ENCODE measurements around the gene CTCF. TPM values are rescaled to one million over a fixed set of nuclear protein-coding genes. Genes with fewer than 3 reads are reported as not detected.

CTCF gene
- total and polyA plus RNA-seq, 2 experiments from 2014 or later: 35.5 to 46.0 TPM

GRCh38 chr16:67660564-67661028, 98.3 kb downstream of the CTCF start, which contains the start of gene PARD6A:
Gene PARD6A, plus strand, starts transcription at chr16:67660960. Its CDS starts 79 bp downstream, at chr16:67661039.
- peak; percentile 98 for DNase-seq (ENCODE audit: low spot score)
- no peaks in the 10 kb centered on the region for H3K9me3 ChIP-seq (ENCODE audit: low read depth)
- H2AFZ ChIP-seq: peak within 1 kb of the TSS; percentile 88
- H4K20me1 ChIP-seq (ENCODE audit: insufficient read depth, poor library complexity, severe bottlenecking): no peaks in the 10 kb centered on the region
- H3K27ac ChIP-seq: peak within 1 kb of the TSS; percentile 90
- peaks cover 7% of the 10 kb centered on the region for H3K79me2 ChIP-seq
- peaks cover 4% of the 10 kb centered on the region for H3K4me1 ChIP-seq (ENCODE audit: insufficient read depth)
- 1% methylated on average over 30 of the region's 48 CpGs for WGBS (ENCODE audit: low lambda C conversion rate, missing lambda C conversion rate)
- no peaks in the 10 kb centered on the region for H3K27me3 ChIP-seq
- no peak for TF ChIP-seq EZH2phosphoT487 (IDR thresholded peaks at IDR 0.05; ENCODE audit: low read depth, severe bottlenecking, unreplicated experiment)
- TF ChIP-seq EZH2 (IDR thresholded peaks at IDR 0.05; ENCODE audit: borderline replicate concordance): no peak
- TF ChIP-seq CTCF (IDR thresholded peaks at IDR 0.05; ENCODE audit: poor library complexity): no peak
- H3K9me2 ChIP-seq (replicated peaks; ENCODE audit: insufficient read depth): no peaks in the 10 kb centered on the region
- H3K4me2 ChIP-seq: peak within 1 kb of the TSS; percentile 86
- no peaks in the 10 kb centered on the region for H3K36me3 ChIP-seq (replicated peaks; ENCODE audit: insufficient read depth, low read depth)
- H3K4me3 ChIP-seq: peak within 1 kb of the TSS; percentile 74

- Histone ChIP-seq H3K4me2 (peak overlapping the region; percentile 86), H3K79me2 (peaks cover 7% of the 10 kb centered on the region), H4K20me1 (ENCODE audit: insufficient read depth, poor library complexity, severe bottlenecking) (no peaks in the 10 kb centered on the region), H3K27ac (peak overlapping the region; percentile 57), H2AFZ (peak overlapping the region; percentile 31), H3K9me2 (replicated peaks; ENCODE audit: insufficient read depth) (no peaks in the 10 kb centered on the region), H3K9me3 (ENCODE audit: low read depth) (no peaks in the 10 kb centered on the region), H3K4me3 (no peak overlapping the region), H3K27me3 (no peaks in the 10 kb centered on the region), H3K4me1 (ENCODE audit: insufficient read depth) (peaks cover 8% of the 10 kb centered on the region), H3K36me3 (replicated peaks; ENCODE audit: insufficient read depth, low read depth) (no peaks in the 10 kb centered on the region)
- WGBS (ENCODE audit: low lambda C conversion rate, missing lambda C conversion rate): 17% methylated on average over 36 of the region's 39 CpGs
- peak; percentile 84 for DNase-seq (ENCODE audit: low spot score)
- no peak for TF ChIP-seq CTCF (IDR thresholded peaks at IDR 0.05; ENCODE audit: poor library complexity)
- no peak for TF ChIP-seq EZH2 (IDR thresholded peaks at IDR 0.05; ENCODE audit: borderline replicate concordance)
- no peak for TF ChIP-seq EZH2phosphoT487 (IDR thresholded peaks at IDR 0.05; ENCODE audit: low read depth, severe bottlenecking, unreplicated experiment)
Observed at GRCh38 chr16:67661101-67661761, 98.9 kb downstream of the CTCF start.

GRCh38 chr16:67661886-67662652, 99.7 kb downstream of the CTCF start:
- WGBS (ENCODE audit: low lambda C conversion rate, missing lambda C conversion rate): 95% methylated on average over 32 of the region's 34 CpGs
- Histone ChIP-seq H2AFZ (no peak overlapping the region), H3K4me3 (no peak overlapping the region), H3K4me2 (peak overlapping the region; percentile 86), H3K9me3 (ENCODE audit: low read depth) (no peaks in the 10 kb centered on the region), H3K27ac (no peak overlapping the region), H3K79me2 (peaks cover 7% of the 10 kb centered on the region), H4K20me1 (ENCODE audit: insufficient read depth, poor library complexity, severe bottlenecking) (no peaks in the 10 kb centered on the region), H3K27me3 (no peaks in the 10 kb centered on the region), H3K36me3 (replicated peaks; ENCODE audit: insufficient read depth, low read depth) (no peaks in the 10 kb centered on the region), H3K4me1 (ENCODE audit: insufficient read depth) (peaks cover 11% of the 10 kb centered on the region), H3K9me2 (replicated peaks; ENCODE audit: insufficient read depth) (no peaks in the 10 kb centered on the region)
- TF ChIP-seq EZH2phosphoT487 (IDR thresholded peaks at IDR 0.05; ENCODE audit: low read depth, severe bottlenecking, unreplicated experiment) (no peak), EZH2 (IDR thresholded peaks at IDR 0.05; ENCODE audit: borderline replicate concordance) (no peak), CTCF (IDR thresholded peaks at IDR 0.05; ENCODE audit: poor library complexity) (no peak)
- DNase-seq (ENCODE audit: low spot score): no peak
